Measurements from ENCODE around the gene TSHZ2. TPM values are rescaled to one million over a fixed set of nuclear protein-coding genes. Genes with fewer than 3 reads are reported as not detected.

Gene TSHZ2
- total RNA-seq, 1 donor from 2014 or later, result 1.6 TPM

DNA sequence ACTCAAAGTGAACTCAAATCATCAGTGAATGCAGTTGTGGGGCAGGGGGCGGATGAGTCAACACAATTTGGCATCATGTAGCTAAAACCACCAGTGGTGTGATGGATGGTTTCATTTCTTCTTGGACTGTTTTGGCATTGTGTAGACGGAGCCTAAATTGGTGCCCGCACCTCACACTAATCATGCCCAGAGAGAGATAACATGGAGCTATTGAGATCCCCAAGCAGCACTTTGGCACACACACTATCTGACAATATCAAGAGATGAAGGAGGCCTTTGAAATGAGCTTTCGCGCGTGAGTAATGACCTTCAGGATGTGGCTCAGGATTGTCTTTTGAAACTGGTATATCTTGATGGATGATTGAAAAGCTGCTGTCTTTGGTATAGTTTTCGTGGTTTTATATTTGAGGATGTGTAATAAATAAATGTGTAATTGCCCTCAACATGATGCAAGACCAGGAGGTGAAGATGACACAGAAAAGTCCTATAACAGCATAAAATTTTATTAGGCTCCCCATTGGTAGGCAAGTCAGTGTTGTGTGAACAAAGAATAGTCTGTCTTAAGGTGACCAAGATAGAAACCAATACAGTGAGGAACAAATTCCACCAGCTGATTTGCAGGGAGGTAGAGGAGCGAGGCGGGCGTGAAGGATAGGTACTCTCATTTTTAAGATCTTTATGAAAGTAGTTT is 174.2 kb downstream of the TSHZ2 start:
- TF ChIP-seq, protein P1, sequence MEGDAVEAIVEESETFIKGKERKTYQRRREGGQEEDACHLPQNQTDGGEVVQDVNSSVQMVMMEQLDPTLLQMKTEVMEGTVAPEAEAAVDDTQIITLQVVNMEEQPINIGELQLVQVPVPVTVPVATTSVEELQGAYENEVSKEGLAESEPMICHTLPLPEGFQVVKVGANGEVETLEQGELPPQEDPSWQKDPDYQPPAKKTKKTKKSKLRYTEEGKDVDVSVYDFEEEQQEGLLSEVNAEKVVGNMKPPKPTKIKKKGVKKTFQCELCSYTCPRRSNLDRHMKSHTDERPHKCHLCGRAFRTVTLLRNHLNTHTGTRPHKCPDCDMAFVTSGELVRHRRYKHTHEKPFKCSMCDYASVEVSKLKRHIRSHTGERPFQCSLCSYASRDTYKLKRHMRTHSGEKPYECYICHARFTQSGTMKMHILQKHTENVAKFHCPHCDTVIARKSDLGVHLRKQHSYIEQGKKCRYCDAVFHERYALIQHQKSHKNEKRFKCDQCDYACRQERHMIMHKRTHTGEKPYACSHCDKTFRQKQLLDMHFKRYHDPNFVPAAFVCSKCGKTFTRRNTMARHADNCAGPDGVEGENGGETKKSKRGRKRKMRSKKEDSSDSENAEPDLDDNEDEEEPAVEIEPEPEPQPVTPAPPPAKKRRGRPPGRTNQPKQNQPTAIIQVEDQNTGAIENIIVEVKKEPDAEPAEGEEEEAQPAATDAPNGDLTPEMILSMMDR (IDR thresholded peaks at IDR 0.05; ENCODE audit: insufficient read depth, low read length, severe bottlenecking), result no peak
- Histone ChIP-seq H3K27me3 (ENCODE audit: control insufficient read depth, insufficient read depth, low read length) (no peaks in the 10 kb centered on the region), H3K4me3 (ENCODE audit: low read depth, low read length) (no peak overlapping the region), H3K36me3 (ENCODE audit: control insufficient read depth, insufficient read depth, low read length) (no peaks in the 10 kb centered on the region)
- no peak for FAIRE-seq
- no peak for DNase-seq (ENCODE audit: low read depth)

DNA sequence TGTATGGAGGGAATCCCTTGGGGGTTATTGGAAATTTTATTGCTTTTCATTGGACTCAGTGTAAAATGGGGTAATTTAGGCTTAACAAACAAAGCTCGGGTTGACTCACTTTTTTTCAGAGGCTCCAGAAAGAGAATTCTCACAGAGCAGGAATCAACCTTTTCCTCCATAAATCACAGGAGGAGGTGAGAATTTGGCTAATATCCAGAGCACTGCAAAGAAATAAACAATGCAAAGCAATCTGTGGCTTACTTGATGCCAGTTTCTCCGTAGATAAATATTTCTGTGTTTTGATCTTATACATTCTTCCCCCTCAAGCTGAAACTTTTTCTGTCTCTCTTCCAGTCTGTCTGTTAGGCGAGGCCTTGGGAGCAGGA is 176.6 kb downstream of the TSHZ2 start:
- TF ChIP-seq, protein P1 (IDR thresholded peaks at IDR 0.05; ENCODE audit: insufficient read depth, low read length, severe bottlenecking), result no peak
- FAIRE-seq, result no peak
- H3K36me3 ChIP-seq (ENCODE audit: control insufficient read depth, insufficient read depth, low read length), result no peaks in the 10 kb centered on the region

GRCh38 chr20:53149148-53149889 is 177.2 kb downstream of the TSHZ2 start:
- TF ChIP-seq, protein P1 (IDR thresholded peaks at IDR 0.05; ENCODE audit: insufficient read depth, low read length, severe bottlenecking), result no peak
- H3K27me3 ChIP-seq (ENCODE audit: control insufficient read depth, insufficient read depth, low read length), result no peaks in the 10 kb centered on the region
- H3K4me3 ChIP-seq (ENCODE audit: low read depth, low read length), result no peak overlapping the region
- no peak for DNase-seq (ENCODE audit: low read depth)
- no peaks in the 10 kb centered on the region for H3K36me3 ChIP-seq (ENCODE audit: control insufficient read depth, insufficient read depth, low read length)
- no peak for FAIRE-seq

More for the DNA sequence above, 176.6 kb downstream of the TSHZ2 start:
- H3K27me3 ChIP-seq (ENCODE audit: control insufficient read depth, insufficient read depth, low read length), result no peaks in the 10 kb centered on the region
- H3K4me3 ChIP-seq (ENCODE audit: low read depth, low read length), result no peak overlapping the region
- no peak for DNase-seq (ENCODE audit: low read depth)

- Histone ChIP-seq H3K4me3 (ENCODE audit: low read depth, low read length) (no peak overlapping the region), H3K27me3 (ENCODE audit: control insufficient read depth, insufficient read depth, low read length) (no peaks in the 10 kb centered on the region), H3K36me3 (ENCODE audit: control insufficient read depth, insufficient read depth, low read length) (no peaks in the 10 kb centered on the region)
- DNase-seq (ENCODE audit: low read depth), result no peak
- no peak for FAIRE-seq
- TF ChIP-seq, protein P1 (IDR thresholded peaks at IDR 0.05; ENCODE audit: insufficient read depth, low read length, severe bottlenecking), result no peak
These were observed 177.7 kb downstream of the TSHZ2 start for GRCh38 chr20:53149890-53150205.

GRCh38 chr20:53150532-53150931 is 178.4 kb downstream of the TSHZ2 start:
- TF ChIP-seq, protein P1 (IDR thresholded peaks at IDR 0.05; ENCODE audit: insufficient read depth, low read length, severe bottlenecking), result no peak
- Histone ChIP-seq H3K4me3 (ENCODE audit: low read depth, low read length) (no peak overlapping the region), H3K27me3 (ENCODE audit: control insufficient read depth, insufficient read depth, low read length) (no peaks in the 10 kb centered on the region), H3K36me3 (ENCODE audit: control insufficient read depth, insufficient read depth, low read length) (no peaks in the 10 kb centered on the region)
- no peak for DNase-seq (ENCODE audit: low read depth)
- no peak for FAIRE-seq
